Stomach (tissue), 4 donors: ENCODE results near the gene SRF.

Experiments
- CTCF ChIP-seq, 7 experiments: fragments of 450-650 bp in 4 of 7; fragments of 200-600 bp in 3 of 7; sonication (generic) in 3 of 7; IDR thresholded peaks; one replicate each; pipeline ENCODE4 v1.5.1; 2016 to 2019; ENCODE audit warnings: antibody characterized with exemption in 7 of 7, control low read depth in 2 of 7, mild to moderate bottlenecking in 1 of 7
- EP300 ChIP-seq: sonication (generic); formaldehyde crosslinking; IDR thresholded peaks from one replicate; pipeline ENCODE4 v1.6.1; 2017; ENCODE audit warnings: antibody characterized with exemption
- POLR2A ChIP-seq, 4 donors: fragments of 450-650 bp; IDR thresholded peaks; one replicate each; pipeline ENCODE4 v1.6.1; 2016; ENCODE audit warnings: antibody characterized with exemption in 4 of 4, control low read depth in 2 of 4, mild to moderate bottlenecking in 1 of 4, moderate library complexity in 1 of 4

GRCh38 chr6:43213431-43213830 lies 42.4 kb downstream of the SRF start:
- TF ChIP-seq CTCF (IDR thresholded peaks at IDR 0.05) = no peak
- TF ChIP-seq POLR2A (IDR thresholded peaks at IDR 0.05) = no peak
- no peak for TF ChIP-seq EP300
